KOPT-K1 (cell line): Measurements from ENCODE around the gene SUMO4.

Experiments
- H3K27ac ChIP-seq: fragments of 200-600 bp; sonication (generic); 2 replicates; pipeline ENCODE4 v1.5.1; 2016; ENCODE audit warnings: antibody characterized with exemption, mild to moderate bottlenecking, low read depth, low read length; ENCODE audit not compliant: poor library complexity, severe bottlenecking
- H3K36me3 ChIP-seq: fragments of 200-600 bp; sonication (generic); 2 replicates; pipeline ENCODE4 v1.5.1; 2017; ENCODE audit warnings: antibody characterized with exemption, mild to moderate bottlenecking, low read length, moderate library complexity; ENCODE audit not compliant: insufficient read depth
- H3K9me3 ChIP-seq: fragments of 200-600 bp; sonication (generic); 2 replicates; pipeline ENCODE4 v1.5.1; 2017; ENCODE audit warnings: antibody characterized with exemption, low read length, mild to moderate bottlenecking; ENCODE audit not compliant: insufficient read depth, poor library complexity, severe bottlenecking

Gene SUMO4

GRCh38 chr6:149449831-149450678, 50.0 kb downstream of the SUMO4 start:
- Histone ChIP-seq H3K27ac (no peak overlapping the region), H3K9me3 (no peaks in the 10 kb centered on the region), H3K36me3 (no peaks in the 10 kb centered on the region)
